Testis (tissue), 2 donors: Measurements from ENCODE around the gene SRP54.

Experiments used
- POLR2A ChIP-seq: fragments of 450-650 bp; IDR thresholded peaks from one replicate; pipeline ENCODE4 v1.6.1; 2017; ENCODE audit warnings: antibody characterized with exemption, mild to moderate bottlenecking, moderate library complexity
- TF ChIP-seq, protein P1 (sequence below), 3 experiments: fragments of 450-650 bp in 2 of 3; fragments of 200-600 bp in 1 of 3; sonication (generic) in 1 of 3; IDR thresholded peaks; one replicate each; pipeline ENCODE4 v1.5.1; 2016 to 2019; ENCODE audit warnings: antibody characterized with exemption in 3 of 3, mild to moderate bottlenecking in 2 of 3, moderate library complexity in 1 of 3

DNA sequence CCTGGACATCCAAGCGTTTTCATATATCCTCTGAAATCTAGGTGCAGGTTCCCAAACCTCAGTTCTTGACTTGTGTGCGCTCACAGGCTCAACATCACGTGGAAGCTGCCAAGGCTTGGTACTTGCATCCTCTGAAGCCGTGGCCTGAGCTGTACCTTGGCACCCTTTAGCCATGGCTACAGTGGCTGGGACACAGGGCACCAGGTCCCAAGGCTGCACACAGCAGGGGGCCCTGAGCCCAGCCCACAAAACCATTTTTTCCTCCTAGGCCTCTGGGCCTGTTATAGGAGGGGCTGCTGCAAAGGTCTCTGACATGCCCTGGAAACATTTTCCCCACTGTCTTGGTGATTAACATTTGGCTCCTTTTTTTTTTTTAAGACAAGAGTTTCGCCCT is 51.6 kb downstream of the SRP54 start:
- no peak for TF ChIP-seq POLR2A
- TF ChIP-seq, protein P1, sequence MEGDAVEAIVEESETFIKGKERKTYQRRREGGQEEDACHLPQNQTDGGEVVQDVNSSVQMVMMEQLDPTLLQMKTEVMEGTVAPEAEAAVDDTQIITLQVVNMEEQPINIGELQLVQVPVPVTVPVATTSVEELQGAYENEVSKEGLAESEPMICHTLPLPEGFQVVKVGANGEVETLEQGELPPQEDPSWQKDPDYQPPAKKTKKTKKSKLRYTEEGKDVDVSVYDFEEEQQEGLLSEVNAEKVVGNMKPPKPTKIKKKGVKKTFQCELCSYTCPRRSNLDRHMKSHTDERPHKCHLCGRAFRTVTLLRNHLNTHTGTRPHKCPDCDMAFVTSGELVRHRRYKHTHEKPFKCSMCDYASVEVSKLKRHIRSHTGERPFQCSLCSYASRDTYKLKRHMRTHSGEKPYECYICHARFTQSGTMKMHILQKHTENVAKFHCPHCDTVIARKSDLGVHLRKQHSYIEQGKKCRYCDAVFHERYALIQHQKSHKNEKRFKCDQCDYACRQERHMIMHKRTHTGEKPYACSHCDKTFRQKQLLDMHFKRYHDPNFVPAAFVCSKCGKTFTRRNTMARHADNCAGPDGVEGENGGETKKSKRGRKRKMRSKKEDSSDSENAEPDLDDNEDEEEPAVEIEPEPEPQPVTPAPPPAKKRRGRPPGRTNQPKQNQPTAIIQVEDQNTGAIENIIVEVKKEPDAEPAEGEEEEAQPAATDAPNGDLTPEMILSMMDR (IDR thresholded peaks at IDR 0.05), result no peak
